HEK293 (cell line): ENCODE measurements around the gene ARHGAP26.

Experiments
- CTCF ChIA-PET: fragments of 350-600 bp; formaldehyde crosslinking; extraction: SDS; loops from one replicate; lab custom pipeline; 2021; ENCODE audit warnings: antibody characterized with exemption; lab: Yijun Ruan, JAX
- POLR2A ChIA-PET: fragments of 300-600 bp; formaldehyde crosslinking; extraction: SDS; loops from one replicate; lab custom pipeline; 2020; ENCODE audit warnings: antibody characterized with exemption, inconsistent platforms; lab: Yijun Ruan, JAX
- H3K27ac ChIP-seq: fragments of 200-500 bp; sonication (Bioruptor generic); 2 replicates; pipeline ENCODE4 v1.5.1; 2014; ENCODE audit warnings: low read depth, low read length, control low read depth, inconsistent platforms; ENCODE audit errors: extremely low read depth
- H3K36me3 ChIP-seq, 2 experiments: fragments of 200-500 bp in 1 of 2; sonication (Bioruptor generic) in 1 of 2; 1 replicate in 1 of 2; 2 replicates in 1 of 2; pipeline ENCODE4 v1.5.1; 2014 to 2017; ENCODE audit warnings: inconsistent platforms in 2 of 2, low read length in 2 of 2; ENCODE audit not compliant: control insufficient read depth in 2 of 2, insufficient read depth in 1 of 2
- H3K4me1 ChIP-seq: fragments of 200-500 bp; sonication (Bioruptor generic); 2 replicates; pipeline ENCODE4 v1.5.1; 2014; ENCODE audit warnings: mild to moderate bottlenecking, low read length, inconsistent platforms; ENCODE audit not compliant: control insufficient read depth, insufficient read depth
- H3K4me3 ChIP-seq: 2 replicates; pipeline ENCODE4 v1.5.1; 2011; ENCODE audit warnings: low read depth, mild to moderate bottlenecking, control low read depth, low read length, moderate library complexity
- H3K9me3 ChIP-seq: fragments of 200-500 bp; sonication (Bioruptor generic); 2 replicates; pipeline ENCODE4 v1.5.1; 2014; ENCODE audit warnings: low read depth, low read length, inconsistent platforms; ENCODE audit not compliant: control insufficient read depth, insufficient read depth
- BCL11B ChIP-seq: fragments of 450-650 bp; formaldehyde crosslinking; IDR thresholded peaks from 2 replicates; pipeline ENCODE4 v1.5.1; 2016; ENCODE audit warnings: low read depth, missing biosample characterization, missing genetic modification characterization
- HOXD13 ChIP-seq: sonication (generic); formaldehyde crosslinking; IDR thresholded peaks from 2 replicates; pipeline ENCODE4 v1.8.0; 2022; ENCODE audit warnings: missing genetic modification reagents, borderline replicate concordance
- KLF16 ChIP-seq: fragments of 450-650 bp; formaldehyde crosslinking; IDR thresholded peaks from 2 replicates; pipeline ENCODE4 v1.5.1; 2017; ENCODE audit warnings: missing biosample characterization, missing genetic modification characterization
- MZF1 ChIP-seq: fragments of 450-650 bp; formaldehyde crosslinking; IDR thresholded peaks from 2 replicates; pipeline ENCODE4 v1.5.1; 2017; ENCODE audit warnings: missing biosample characterization, missing genetic modification characterization, borderline replicate concordance
- TRIM28 ChIP-seq: IDR thresholded peaks from 2 replicates; pipeline ENCODE4 v1.6.1; 2011; ENCODE audit warnings: low read length, control low read depth, borderline replicate concordance
- WT1 ChIP-seq: fragments of 450-650 bp; formaldehyde crosslinking; IDR thresholded peaks from 2 replicates; pipeline ENCODE4 v1.5.1; 2016; ENCODE audit warnings: missing biosample characterization, missing genetic modification characterization
- ZFP37 ChIP-seq: fragments of 450-650 bp; formaldehyde crosslinking; IDR thresholded peaks from 2 replicates; pipeline ENCODE4 v1.5.1; 2016; ENCODE audit warnings: missing biosample characterization, missing genetic modification characterization
- ZFP41 ChIP-seq: fragments of 450-650 bp; formaldehyde crosslinking; IDR thresholded peaks from 2 replicates; pipeline ENCODE4 v1.5.1; 2016; ENCODE audit warnings: missing biosample characterization, missing genetic modification characterization, borderline replicate concordance
- ZNF114 ChIP-seq: fragments of 450-650 bp; formaldehyde crosslinking; IDR thresholded peaks from 2 replicates; pipeline ENCODE4 v1.5.0; 2017; ENCODE audit warnings: missing biosample characterization, missing genetic modification characterization
- ZNF132 ChIP-seq: fragments of 450-650 bp; formaldehyde crosslinking; IDR thresholded peaks from 2 replicates; pipeline ENCODE4 v1.5.1; 2017; ENCODE audit warnings: missing biosample characterization, missing genetic modification characterization, borderline replicate concordance
- ZNF146 ChIP-seq: fragments of 450-650 bp; formaldehyde crosslinking; IDR thresholded peaks from 2 replicates; pipeline ENCODE4 v1.5.1; 2016; ENCODE audit warnings: missing biosample characterization, missing genetic modification characterization
- ZNF169 ChIP-seq: fragments of 450-650 bp; formaldehyde crosslinking; IDR thresholded peaks from 2 replicates; pipeline ENCODE4 v1.5.1; 2016; ENCODE audit warnings: missing biosample characterization, missing genetic modification characterization
- ZNF214 ChIP-seq: fragments of 450-650 bp; formaldehyde crosslinking; IDR thresholded peaks from 2 replicates; pipeline ENCODE4 v1.5.1; 2017; ENCODE audit warnings: missing biosample characterization, mild to moderate bottlenecking, missing genetic modification characterization, borderline replicate concordance
- ZNF311 ChIP-seq: fragments of 450-650 bp; formaldehyde crosslinking; IDR thresholded peaks from 2 replicates; pipeline ENCODE4 v1.5.1; 2017; ENCODE audit warnings: missing biosample characterization, missing genetic modification characterization, borderline replicate concordance
- ZNF341 ChIP-seq: fragments of 450-650 bp; formaldehyde crosslinking; IDR thresholded peaks from 2 replicates; pipeline ENCODE4; 2016; ENCODE audit warnings: low read depth, missing biosample characterization, missing genetic modification characterization
- ZNF354C ChIP-seq: fragments of 450-650 bp; formaldehyde crosslinking; IDR thresholded peaks from 2 replicates; pipeline ENCODE4 v1.5.1; 2016; ENCODE audit warnings: missing biosample characterization, missing genetic modification characterization, low read depth, borderline replicate concordance
- ZNF416 ChIP-seq: fragments of 450-650 bp; formaldehyde crosslinking; IDR thresholded peaks from 2 replicates; pipeline ENCODE4 v1.5.1; 2016; ENCODE audit warnings: missing biosample characterization, missing genetic modification characterization
- ZNF433 ChIP-seq: fragments of 450-650 bp; formaldehyde crosslinking; IDR thresholded peaks from 2 replicates; pipeline ENCODE4 v1.5.1; 2016; ENCODE audit warnings: missing biosample characterization, missing genetic modification characterization, low read depth
- ZNF510 ChIP-seq: fragments of 450-650 bp; formaldehyde crosslinking; IDR thresholded peaks from 2 replicates; pipeline ENCODE4 v1.5.1; 2018; ENCODE audit warnings: mild to moderate bottlenecking, missing genetic modification characterization, missing biosample characterization; ENCODE audit not compliant: insufficient replicate concordance
- ZNF544 ChIP-seq: fragments of 450-650 bp; formaldehyde crosslinking; IDR thresholded peaks from 2 replicates; pipeline ENCODE4 v1.5.0; 2017; ENCODE audit warnings: missing biosample characterization, missing genetic modification characterization
- ZNF558 ChIP-seq: fragments of 450-650 bp; formaldehyde crosslinking; IDR thresholded peaks from 2 replicates; pipeline ENCODE4 v1.5.1; 2016; ENCODE audit warnings: missing biosample characterization, missing genetic modification characterization
- ZNF585B ChIP-seq: fragments of 450-650 bp; formaldehyde crosslinking; IDR thresholded peaks from 2 replicates; pipeline ENCODE4 v1.5.1; 2016; ENCODE audit warnings: missing biosample characterization, missing genetic modification characterization
- ZNF660 ChIP-seq: fragments of 450-650 bp; IDR thresholded peaks from 2 replicates; pipeline ENCODE4 v1.5.1; 2018; ENCODE audit warnings: missing biosample characterization, mild to moderate bottlenecking, missing genetic modification characterization
- ZNF792 ChIP-seq: fragments of 450-650 bp; formaldehyde crosslinking; IDR thresholded peaks from 2 replicates; pipeline ENCODE4 v1.5.1; 2016; ENCODE audit warnings: missing biosample characterization, missing genetic modification characterization
- ZNF837 ChIP-seq: fragments of 450-650 bp; formaldehyde crosslinking; IDR thresholded peaks from 2 replicates; pipeline ENCODE4 v1.5.1; 2016; ENCODE audit warnings: missing biosample characterization, missing genetic modification characterization
- TF ChIP-seq, protein P1 (sequence below): sonication (generic); formaldehyde crosslinking; IDR thresholded peaks from 2 replicates; pipeline ENCODE4 v1.8.1; 2022; ENCODE audit warnings: mild to moderate bottlenecking, moderate library complexity, missing genetic modification reagents
- TF ChIP-seq, protein P2 (sequence below): fragments of 450-650 bp; formaldehyde crosslinking; IDR thresholded peaks from 2 replicates; pipeline ENCODE4 v1.5.1; 2017; ENCODE audit warnings: missing biosample characterization, missing genetic modification characterization
- TF ChIP-seq, protein P3 (sequence below): fragments of 450-650 bp; formaldehyde crosslinking; IDR thresholded peaks from 2 replicates; pipeline ENCODE4 v1.5.1; 2016; ENCODE audit warnings: missing biosample characterization, missing genetic modification characterization
- TF ChIP-seq, protein P4 (sequence below): fragments of 450-650 bp; formaldehyde crosslinking; IDR thresholded peaks from 2 replicates; pipeline ENCODE4 v1.5.1; 2016; ENCODE audit warnings: missing biosample characterization, missing genetic modification characterization, borderline replicate concordance
- TF ChIP-seq, protein P5 (sequence below): fragments of 450-650 bp; formaldehyde crosslinking; IDR thresholded peaks from 2 replicates; pipeline ENCODE4 v1.5.1; 2016; ENCODE audit warnings: missing biosample characterization, missing genetic modification characterization
- TF ChIP-seq, protein P6 (sequence below): fragments of 450-650 bp; IDR thresholded peaks from 2 replicates; pipeline ENCODE4 v1.5.1; 2018; ENCODE audit warnings: missing biosample characterization, missing genetic modification characterization

Gene ARHGAP26

DNA sequence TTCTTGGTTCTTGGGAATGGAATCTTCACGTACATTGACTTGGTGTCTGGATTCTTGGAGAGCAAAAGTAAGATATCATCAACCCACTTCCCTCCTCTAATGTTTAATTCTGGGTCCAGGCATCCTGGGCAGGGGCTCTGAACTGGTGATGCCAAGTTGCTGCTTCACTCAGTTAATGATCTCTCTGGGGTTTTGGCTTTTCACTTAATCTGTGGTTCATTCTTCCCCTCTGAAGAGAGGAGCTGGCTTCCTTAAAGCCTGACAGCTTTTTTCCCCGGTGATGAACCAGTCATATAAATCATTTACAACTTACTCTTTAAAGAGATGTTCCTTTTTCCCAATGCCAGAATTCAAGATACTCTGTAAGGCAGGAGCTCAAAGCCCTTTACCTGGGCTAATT lies 65.9 kb downstream of the ARHGAP26 start:
- Histone ChIP-seq H3K36me3 (no peaks in the 10 kb centered on the region), H3K27ac (no peak overlapping the region), H3K4me1 (no peaks in the 10 kb centered on the region), H3K9me3 (no peaks in the 10 kb centered on the region), H3K4me3 (no peak overlapping the region)
- ChIA-PET CTCF (no interaction called here), POLR2A (no interaction called here)
- TF ChIP-seq ZNF341 (tag by site-specific recombination) (no peak), ZNF114 (no peak), ZNF660 (tag by site-specific recombination) (no peak), BCL11B (tag by site-specific recombination) (no peak), ZNF837 (tag by site-specific recombination) (no peak), ZNF214 (tag by site-specific recombination) (no peak), ZNF792 (tag by site-specific recombination) (no peak), ZNF544 (tag by site-specific recombination) (no peak), ZNF146 (no peak), WT1 (tag by site-specific recombination) (no peak), MZF1 (no peak), ZNF416 (tag by site-specific recombination) (no peak), TRIM28 (no peak), ZFP41 (tag by site-specific recombination) (no peak), ZNF433 (tag by site-specific recombination) (no peak), ZNF558 (no peak)
- TF ChIP-seq, protein P1, sequence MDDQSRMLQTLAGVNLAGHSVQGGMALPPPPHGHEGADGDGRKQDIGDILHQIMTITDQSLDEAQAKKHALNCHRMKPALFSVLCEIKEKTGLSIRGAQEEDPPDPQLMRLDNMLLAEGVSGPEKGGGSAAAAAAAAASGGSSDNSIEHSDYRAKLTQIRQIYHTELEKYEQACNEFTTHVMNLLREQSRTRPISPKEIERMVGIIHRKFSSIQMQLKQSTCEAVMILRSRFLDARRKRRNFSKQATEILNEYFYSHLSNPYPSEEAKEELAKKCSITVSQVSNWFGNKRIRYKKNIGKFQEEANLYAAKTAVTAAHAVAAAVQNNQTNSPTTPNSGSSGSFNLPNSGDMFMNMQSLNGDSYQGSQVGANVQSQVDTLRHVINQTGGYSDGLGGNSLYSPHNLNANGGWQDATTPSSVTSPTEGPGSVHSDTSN (CRISPR knock-in tag): no peak
- TF ChIP-seq, protein P2, sequence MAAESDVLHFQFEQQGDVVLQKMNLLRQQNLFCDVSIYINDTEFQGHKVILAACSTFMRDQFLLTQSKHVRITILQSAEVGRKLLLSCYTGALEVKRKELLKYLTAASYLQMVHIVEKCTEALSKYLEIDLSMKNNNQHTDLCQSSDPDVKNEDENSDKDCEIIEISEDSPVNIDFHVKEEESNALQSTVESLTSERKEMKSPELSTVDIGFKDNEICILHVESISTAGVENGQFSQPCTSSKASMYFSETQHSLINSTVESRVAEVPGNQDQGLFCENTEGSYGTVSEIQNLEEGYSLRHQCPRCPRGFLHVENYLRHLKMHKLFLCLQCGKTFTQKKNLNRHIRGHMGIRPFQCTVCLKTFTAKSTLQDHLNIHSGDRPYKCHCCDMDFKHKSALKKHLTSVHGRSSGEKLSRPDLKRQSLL: no peak

DNA sequence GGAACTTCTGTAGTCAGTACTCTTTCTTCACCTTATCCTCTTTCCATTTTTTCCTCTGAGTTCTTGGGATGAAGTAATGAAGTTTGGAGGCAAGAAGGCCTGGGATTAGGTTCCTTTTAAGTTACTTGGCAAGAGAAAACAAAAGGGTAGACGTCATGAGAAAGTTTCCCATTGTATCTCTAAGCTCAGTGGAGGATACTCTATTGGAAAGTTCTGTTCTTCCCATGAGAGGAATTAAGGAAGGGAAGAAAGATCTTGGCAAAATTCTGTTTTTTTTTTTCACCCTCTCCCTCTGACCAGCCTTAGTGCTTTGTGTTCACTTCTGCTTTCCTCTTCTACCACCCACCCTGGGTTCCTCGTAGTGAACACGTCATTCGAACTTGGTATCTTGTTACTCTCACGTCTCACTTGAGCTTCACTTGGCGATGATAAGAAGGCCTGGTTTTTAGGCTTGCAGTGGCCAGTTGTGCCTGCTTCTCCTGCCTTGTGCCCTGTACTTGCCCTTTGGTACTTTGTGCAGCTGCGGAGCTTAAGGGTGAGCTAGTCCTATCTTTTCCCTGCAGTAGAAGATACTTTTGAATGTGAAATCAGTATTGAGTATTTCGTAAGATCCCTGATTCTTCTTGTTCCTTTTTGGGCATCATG lies 67.0 kb downstream of the ARHGAP26 start:
- no peaks in the 10 kb centered on the region for H3K36me3 ChIP-seq
- no peaks in the 10 kb centered on the region for H3K4me1 ChIP-seq
- no peak overlapping the region for H3K27ac ChIP-seq
- H3K9me3 ChIP-seq: no peaks in the 10 kb centered on the region
- ChIA-PET POLR2A (no interaction called here), CTCF (interaction anchor here (1.2 kb wide), 1 partner anchor 44 kb away, joined by 5 read pairs; no protein-coding TSS in a partner anchor)
- no peak overlapping the region for H3K4me3 ChIP-seq
- no peak for TF ChIP-seq ZNF132
- TF ChIP-seq ZNF169 (tag by site-specific recombination): no peak
- no peak for TF ChIP-seq ZFP37 (tag by site-specific recombination)
- no peak for TF ChIP-seq ZNF311 (tag by site-specific recombination)
- TF ChIP-seq HOXD13 (CRISPR knock-in tag): no peak
- no peak for TF ChIP-seq ZNF585B (tag by site-specific recombination)
- TF ChIP-seq, protein P3, sequence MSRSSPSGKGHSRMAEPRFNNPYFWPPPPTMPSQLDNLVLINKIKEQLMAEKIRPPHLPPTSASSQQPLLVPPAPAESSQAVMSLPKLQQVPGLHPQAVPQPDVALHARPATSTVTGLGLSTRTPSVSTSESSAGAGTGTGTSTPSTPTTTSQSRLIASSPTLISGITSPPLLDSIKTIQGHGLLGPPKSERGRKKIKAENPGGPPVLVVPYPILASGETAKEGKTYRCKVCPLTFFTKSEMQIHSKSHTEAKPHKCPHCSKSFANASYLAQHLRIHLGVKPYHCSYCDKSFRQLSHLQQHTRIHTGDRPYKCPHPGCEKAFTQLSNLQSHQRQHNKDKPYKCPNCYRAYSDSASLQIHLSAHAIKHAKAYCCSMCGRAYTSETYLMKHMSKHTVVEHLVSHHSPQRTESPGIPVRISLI: no peak
- TF ChIP-seq KLF16 (tag by site-specific recombination): no peak
- TF ChIP-seq, protein P4, sequence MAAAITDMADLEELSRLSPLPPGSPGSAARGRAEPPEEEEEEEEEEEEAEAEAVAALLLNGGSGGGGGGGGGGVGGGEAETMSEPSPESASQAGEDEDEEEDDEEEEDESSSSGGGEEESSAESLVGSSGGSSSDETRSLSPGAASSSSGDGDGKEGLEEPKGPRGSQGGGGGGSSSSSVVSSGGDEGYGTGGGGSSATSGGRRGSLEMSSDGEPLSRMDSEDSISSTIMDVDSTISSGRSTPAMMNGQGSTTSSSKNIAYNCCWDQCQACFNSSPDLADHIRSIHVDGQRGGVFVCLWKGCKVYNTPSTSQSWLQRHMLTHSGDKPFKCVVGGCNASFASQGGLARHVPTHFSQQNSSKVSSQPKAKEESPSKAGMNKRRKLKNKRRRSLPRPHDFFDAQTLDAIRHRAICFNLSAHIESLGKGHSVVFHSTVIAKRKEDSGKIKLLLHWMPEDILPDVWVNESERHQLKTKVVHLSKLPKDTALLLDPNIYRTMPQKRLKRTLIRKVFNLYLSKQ (tag by site-specific recombination): no peak
- TF ChIP-seq, protein P5, sequence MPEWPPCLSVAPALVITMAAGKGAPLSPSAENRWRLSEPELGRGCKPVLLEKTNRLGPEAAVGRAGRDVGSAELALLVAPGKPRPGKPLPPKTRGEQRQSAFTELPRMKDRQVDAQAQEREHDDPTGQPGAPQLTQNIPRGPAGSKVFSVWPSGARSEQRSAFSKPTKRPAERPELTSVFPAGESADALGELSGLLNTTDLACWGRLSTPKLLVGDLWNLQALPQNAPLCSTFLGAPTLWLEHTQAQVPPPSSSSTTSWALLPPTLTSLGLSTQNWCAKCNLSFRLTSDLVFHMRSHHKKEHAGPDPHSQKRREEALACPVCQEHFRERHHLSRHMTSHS (tag by site-specific recombination): no peak
- TF ChIP-seq ZNF354C (tag by site-specific recombination): no peak
- TF ChIP-seq ZNF510 (tag by site-specific recombination): no peak
- TF ChIP-seq, protein P6, sequence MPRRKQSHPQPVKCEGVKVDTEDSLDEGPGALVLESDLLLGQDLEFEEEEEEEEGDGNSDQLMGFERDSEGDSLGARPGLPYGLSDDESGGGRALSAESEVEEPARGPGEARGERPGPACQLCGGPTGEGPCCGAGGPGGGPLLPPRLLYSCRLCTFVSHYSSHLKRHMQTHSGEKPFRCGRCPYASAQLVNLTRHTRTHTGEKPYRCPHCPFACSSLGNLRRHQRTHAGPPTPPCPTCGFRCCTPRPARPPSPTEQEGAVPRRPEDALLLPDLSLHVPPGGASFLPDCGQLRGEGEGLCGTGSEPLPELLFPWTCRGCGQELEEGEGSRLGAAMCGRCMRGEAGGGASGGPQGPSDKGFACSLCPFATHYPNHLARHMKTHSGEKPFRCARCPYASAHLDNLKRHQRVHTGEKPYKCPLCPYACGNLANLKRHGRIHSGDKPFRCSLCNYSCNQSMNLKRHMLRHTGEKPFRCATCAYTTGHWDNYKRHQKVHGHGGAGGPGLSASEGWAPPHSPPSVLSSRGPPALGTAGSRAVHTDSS: no peak
